GM12891 (cell line): ENCODE data around the gene VCX.

ENCODE experiments used
- PAX5 ChIP-seq: IDR thresholded peaks from 2 replicates; pipeline ENCODE4 v1.6.1; 2011; ENCODE audit warnings: low read length, moderate library complexity, mild to moderate bottlenecking; ENCODE audit not compliant: insufficient read depth, severe bottlenecking
- POLR2A ChIP-seq: IDR thresholded peaks from 2 replicates; pipeline ENCODE4 v1.6.1; 2011; ENCODE audit warnings: low read depth, low read length, control low read depth
- POLR2AphosphoS5 ChIP-seq: IDR thresholded peaks from 2 replicates; pipeline ENCODE4 v1.6.1; 2011; ENCODE audit warnings: low read depth, low read length, control low read depth
- SPI1 ChIP-seq: IDR thresholded peaks from 2 replicates; pipeline ENCODE4 v1.6.1; 2011; ENCODE audit warnings: low read depth, low read length, control low read depth
- TAF1 ChIP-seq: IDR thresholded peaks from 2 replicates; pipeline ENCODE4 v1.6.1; 2011; ENCODE audit warnings: low read depth, low read length, control low read depth

GRCh38 chrX:7891928-7892327 lies 49.0 kb downstream of the VCX start:
- TF ChIP-seq POLR2AphosphoS5, result no peak
- no peak for TF ChIP-seq POLR2A
- no peak for TF ChIP-seq SPI1
- TF ChIP-seq TAF1, result no peak
- TF ChIP-seq PAX5, result no peak
